ENCODE data around the gene DIAPH2. TPM values are rescaled to one million over a fixed set of nuclear protein-coding genes. Genes with fewer than 3 reads are reported as not detected.

The DIAPH2 gene
- total RNA-seq, 1 donor from 2014 or later: 34.7 TPM

DNA sequence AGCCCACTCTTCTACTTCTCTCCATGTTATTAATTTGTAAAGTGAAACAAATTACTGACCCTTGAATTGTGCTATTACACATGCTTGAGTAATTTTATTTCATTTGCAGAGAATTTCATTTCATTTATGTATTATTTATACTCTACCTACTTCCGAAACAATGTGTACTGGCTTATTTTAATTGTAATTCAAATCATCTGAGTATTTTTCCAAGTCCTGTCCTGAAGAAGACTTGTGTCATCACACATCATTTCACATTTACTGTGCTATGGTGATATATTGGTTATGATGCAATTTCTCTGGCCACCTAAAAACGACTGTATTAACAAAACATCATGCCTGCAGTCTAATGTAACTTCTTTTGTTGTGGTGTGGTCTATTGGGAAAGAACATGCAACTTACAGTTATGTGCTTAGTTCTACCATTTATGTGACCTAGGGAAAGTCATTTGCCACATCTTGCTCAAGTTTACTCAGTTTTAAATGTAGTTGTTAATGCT lies 583.6 kb downstream of the DIAPH2 start:
- no peak for DNase-seq (ENCODE audit: extremely low read depth, low read depth, low spot score)

GRCh38 chrX:97284531-97284930 lies 599.9 kb downstream of the DIAPH2 start:
- no peak for DNase-seq (ENCODE audit: extremely low read depth, low read depth, low spot score)

DNA sequence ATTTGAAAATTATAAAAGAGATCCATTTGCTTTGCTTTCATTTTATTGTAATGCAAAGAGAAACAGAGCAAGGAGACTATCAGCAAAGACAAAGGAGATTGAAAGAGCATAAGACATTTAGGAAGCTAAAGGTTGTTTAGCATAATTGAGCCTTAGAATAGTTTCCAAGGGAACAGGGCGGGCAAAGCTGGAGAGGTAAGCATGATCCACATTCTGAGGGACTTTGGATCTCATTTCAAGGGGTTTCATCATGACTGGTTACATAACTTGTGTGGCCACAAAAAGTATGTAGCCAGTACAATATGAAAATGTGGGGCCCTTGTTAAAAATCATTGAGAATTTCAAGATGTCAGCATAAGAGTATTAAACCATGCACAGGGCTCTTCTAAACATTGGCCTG lies 605.6 kb downstream of the DIAPH2 start:
- DNase-seq (ENCODE audit: extremely low read depth, low read depth, low spot score): no peak

DNA sequence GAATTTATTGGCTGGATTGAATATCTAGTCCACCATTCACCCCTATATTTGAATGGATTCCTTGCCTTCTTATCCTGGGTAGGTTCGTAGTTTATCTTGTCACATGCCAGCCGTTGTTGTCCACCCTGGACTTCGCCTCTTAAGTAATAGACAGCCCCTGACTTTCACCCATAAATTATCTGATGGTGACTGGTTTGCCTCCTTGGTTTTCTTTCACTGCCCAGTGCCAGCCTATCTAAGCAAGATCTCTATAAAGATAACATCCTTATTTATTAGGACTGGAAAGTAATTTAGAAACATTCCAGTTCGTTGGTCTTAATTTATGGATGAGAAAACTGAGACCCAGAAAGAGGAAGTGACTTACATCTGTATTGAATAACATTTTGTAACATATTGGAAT lies 609.4 kb downstream of the DIAPH2 start:
- no peak for DNase-seq (ENCODE audit: extremely low read depth, low read depth, low spot score)

DNA sequence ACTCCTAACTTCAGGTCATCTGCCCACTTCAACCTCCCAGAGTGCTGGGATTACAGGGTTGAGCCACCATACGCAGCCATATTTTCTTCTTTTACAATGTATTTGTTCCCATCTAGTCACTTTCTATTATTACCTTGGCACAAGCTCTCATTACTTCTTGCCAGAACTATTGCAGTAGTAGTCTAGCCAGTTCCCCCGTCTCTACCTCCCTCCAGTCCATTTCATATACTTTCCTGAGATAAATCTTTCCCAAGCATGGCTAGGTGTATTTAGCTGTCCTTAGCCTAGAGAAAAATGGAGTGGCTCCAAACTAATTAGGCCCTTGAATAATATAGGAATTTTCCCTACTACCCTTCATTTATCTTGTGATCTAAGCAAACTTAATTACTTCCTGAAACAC lies 611.3 kb downstream of the DIAPH2 start:
- DNase-seq (ENCODE audit: extremely low read depth, low read depth, low spot score): no peak

- DNase-seq (ENCODE audit: extremely low read depth, low read depth, low spot score): no peak
Measured at GRCh38 chrX:97306771-97307470, 622.3 kb downstream of the DIAPH2 start.

DNA sequence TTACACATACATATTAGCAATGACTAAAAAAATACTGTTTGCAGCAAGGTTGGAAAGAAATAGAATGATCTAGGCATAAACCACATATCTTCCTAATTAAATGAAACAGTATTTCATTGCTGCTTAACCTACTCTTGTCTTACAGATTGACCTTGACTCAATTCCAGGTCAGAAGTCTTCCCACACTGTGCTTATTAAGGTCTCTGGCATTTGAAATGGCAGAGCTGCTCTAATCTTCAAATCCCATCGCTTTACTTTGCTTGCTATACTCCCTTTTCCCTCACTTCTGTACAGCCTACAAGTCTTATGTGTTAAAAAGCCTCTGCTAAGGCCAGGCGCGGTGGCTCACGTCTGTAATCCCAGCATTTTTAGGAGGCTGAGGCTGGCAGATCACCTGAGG lies 623.5 kb downstream of the DIAPH2 start:
- DNase-seq (ENCODE audit: extremely low read depth, low read depth, low spot score): no peak

DNA sequence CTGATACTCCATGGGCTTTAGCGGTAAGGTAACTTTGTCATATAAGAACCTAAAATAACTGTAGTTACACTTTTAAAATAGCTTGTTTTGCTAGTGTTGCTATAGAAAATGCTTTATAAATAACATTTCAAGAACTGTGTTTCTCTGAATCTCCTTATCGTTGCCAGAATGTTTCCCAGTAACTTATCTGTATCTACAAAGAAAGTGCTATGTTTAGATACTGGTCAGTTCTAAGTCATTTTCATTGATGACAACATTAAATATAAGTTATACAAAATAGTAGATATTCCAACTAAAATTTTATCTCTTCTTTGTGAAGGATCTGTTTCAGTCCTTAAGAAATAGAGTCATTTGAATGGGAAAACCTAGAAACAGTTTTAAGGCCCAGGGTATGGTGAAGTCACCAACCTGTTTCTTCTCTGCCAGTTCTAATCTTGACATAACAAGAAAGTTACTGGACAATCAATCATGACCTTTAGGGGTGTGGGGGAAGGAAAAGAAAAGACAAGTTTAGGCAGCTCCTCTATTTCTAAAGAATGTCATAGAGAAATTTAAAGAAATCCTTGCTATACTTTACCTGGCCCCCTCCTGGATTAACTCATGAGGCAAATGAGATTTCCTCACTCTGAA lies 625.0 kb downstream of the DIAPH2 start:
- DNase-seq (ENCODE audit: extremely low read depth, low read depth, low spot score): no peak

DNA sequence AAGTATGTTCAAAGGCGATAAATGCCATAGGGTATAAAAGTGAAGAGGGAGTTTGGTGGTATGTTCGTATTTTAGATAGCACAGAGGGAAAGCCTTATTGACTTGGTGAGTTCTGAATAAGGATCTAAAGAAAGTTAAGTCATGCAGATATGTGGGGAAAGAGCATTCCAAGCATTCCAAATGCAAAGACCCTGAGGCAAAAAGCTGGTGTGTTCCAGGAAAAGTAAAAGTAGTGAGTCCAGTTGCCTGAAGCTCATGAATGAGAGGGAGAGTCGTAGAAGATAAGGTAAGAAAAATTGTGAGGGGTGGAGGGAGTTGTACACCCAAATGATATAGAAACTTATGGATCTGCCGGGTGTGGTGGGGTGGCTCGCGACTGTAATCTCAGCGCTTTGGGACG lies 625.7 kb downstream of the DIAPH2 start:
- DNase-seq (ENCODE audit: extremely low read depth, low read depth, low spot score): no peak

- no peak for DNase-seq (ENCODE audit: extremely low read depth, low read depth, low spot score)
Measured at GRCh38 chrX:97311066-97311778, 626.6 kb downstream of the DIAPH2 start.

- no peak for DNase-seq (ENCODE audit: extremely low read depth, low read depth, low spot score)
Measured at GRCh38 chrX:97314345-97314744, 629.7 kb downstream of the DIAPH2 start.

DNA sequence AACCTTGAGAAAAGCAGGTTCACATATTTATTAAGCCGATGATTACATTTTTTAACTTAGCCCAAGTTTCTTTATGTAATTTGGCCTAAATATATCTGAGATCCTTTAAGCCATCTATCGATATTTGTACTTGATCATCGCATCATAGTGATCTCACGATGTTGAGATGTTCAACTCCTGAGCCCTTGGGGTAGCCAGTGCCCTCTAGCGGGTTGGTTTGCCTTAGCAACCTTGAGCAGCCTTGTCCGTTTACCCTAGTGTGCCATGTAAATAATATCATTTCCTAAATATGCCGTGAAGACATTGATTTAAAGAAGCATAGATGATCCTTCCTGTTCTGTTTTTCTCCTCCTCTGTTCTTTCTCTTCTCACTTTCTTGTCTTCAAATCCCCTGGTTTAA lies 631.3 kb downstream of the DIAPH2 start:
- no peak for DNase-seq (ENCODE audit: extremely low read depth, low read depth, low spot score)

GRCh38 chrX:97320305-97320704 lies 635.7 kb downstream of the DIAPH2 start:
- DNase-seq (ENCODE audit: extremely low read depth, low read depth, low spot score): no peak

DNA sequence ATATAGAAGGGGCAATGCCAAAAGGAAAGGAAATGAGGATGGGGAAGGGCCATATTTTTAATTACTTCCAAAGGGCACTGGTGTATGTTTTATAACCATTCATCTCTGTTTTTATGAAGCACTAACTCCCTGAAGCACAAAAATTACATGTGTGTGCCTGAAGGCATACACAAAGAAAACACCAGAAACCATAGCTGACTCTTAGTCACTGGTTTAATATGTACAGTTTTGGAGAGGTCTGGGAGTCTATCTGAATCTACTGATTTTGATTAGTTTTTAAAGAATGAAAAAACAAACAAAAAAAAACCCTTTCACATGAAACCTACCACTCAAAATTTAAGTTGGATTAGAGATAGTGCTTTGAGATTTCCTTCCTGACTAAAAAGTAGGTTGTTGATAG lies 637.8 kb downstream of the DIAPH2 start:
- DNase-seq (ENCODE audit: extremely low read depth, low read depth, low spot score): no peak

- DNase-seq (ENCODE audit: extremely low read depth, low read depth, low spot score): no peak
Measured at GRCh38 chrX:97326456-97326855, 641.8 kb downstream of the DIAPH2 start.

DNA sequence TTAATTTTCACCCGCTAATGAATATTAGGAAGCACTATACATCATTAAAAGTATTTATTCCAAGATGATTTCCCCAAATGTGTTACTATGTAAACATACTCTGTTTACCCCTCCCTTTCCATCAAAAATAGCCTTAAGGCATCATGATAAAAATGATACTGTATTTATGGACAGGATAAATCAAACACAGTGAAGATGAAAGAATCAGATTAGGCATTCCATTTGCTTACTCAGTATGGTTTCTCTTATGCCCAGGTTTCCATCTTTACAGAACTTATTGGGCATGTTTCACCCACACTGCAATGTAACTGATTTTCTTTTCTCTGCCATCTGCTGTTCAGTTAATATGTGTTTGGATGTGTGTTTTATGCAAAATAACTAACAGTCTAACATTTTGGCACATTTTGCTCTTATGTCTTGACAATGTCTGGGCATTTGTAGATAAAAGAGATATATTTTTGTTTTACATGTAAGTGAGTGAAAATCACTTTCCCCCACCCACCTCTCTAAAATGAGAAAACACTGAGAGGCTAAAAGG lies 644.3 kb downstream of the DIAPH2 start:
- no peak for DNase-seq (ENCODE audit: extremely low read depth, low read depth, low spot score)

GRCh38 chrX:97330151-97330550 lies 645.5 kb downstream of the DIAPH2 start:
- DNase-seq (ENCODE audit: extremely low read depth, low read depth, low spot score): no peak

GRCh38 chrX:97332963-97333362 lies 648.3 kb downstream of the DIAPH2 start:
- no peak for DNase-seq (ENCODE audit: extremely low read depth, low read depth, low spot score)

DNA sequence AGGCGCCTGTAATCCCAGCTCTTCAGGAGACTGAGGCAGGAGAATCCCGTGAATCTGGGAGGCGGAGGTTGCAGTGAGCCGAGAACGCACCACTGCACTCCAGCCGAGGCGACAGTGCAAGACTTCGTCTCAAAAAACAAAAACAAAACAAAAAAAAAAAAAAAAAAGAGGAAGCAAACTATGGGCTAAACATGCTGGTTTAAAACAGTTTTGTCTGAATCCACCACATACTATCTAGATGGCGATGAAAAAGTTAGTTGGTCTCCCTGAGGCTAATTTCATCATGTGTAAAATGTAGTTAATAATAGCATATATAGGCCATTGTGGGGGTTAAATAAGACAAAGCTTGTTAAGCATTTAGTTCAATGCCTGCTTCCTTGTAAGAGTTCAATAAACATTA lies 650.2 kb downstream of the DIAPH2 start:
- no peak for DNase-seq (ENCODE audit: extremely low read depth, low read depth, low spot score)

DNA sequence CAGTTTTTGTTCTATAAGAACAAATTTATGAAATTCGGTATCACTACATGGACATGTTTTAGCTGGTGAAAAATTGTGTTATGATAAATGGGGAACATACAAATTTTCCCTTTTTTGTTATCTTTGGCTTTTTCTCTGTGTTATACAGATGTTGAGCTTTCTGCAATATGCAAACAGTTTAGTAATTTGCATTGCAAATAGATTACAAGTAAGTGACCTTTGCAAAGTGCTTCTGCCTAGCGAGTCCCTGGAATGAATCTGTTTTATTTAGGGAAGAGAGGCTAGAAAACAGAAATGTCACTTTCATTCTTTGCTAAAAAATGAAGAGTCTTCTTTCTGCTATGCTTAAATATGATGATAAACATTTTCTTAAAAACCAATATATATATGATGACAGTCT lies 660.1 kb downstream of the DIAPH2 start:
- DNase-seq (ENCODE audit: extremely low read depth, low read depth, low spot score): no peak

GRCh38 chrX:97358941-97359340 lies 674.3 kb downstream of the DIAPH2 start:
- DNase-seq (ENCODE audit: extremely low read depth, low read depth, low spot score): no peak

GRCh38 chrX:97363843-97364242 lies 679.2 kb downstream of the DIAPH2 start:
- DNase-seq (ENCODE audit: extremely low read depth, low read depth, low spot score): no peak
